Measurements from ENCODE around the gene MRPL27.

The MRPL27 gene

GRCh38 chr17:50382931-50383330 is 9.9 kb upstream of the MRPL27 start:
- no peak for DNase-seq

GRCh38 chr17:50381920-50382319 is 8.9 kb upstream of the MRPL27 start:
- no peak for DNase-seq

- DNase-seq = no peak
These were observed 8.4 kb upstream of the MRPL27 start for GRCh38 chr17:50381260-50381815.

GRCh38 chr17:50380369-50381259 is 7.6 kb upstream of the MRPL27 start:
- no peak for DNase-seq

- no peak for DNase-seq
These were observed 6.6 kb upstream of the MRPL27 start for GRCh38 chr17:50379351-50380132.

GRCh38 chr17:50375858-50376538 is 3.0 kb upstream of the MRPL27 start:
- DNase-seq = no peak

GRCh38 chr17:50373705-50374104 is 721 bp upstream of the MRPL27 start:
- DNase-seq = no peak

- no peak for DNase-seq
These were observed 694 bp downstream of the MRPL27 start for GRCh38 chr17:50372222-50372757.

GRCh38 chr17:50371526-50371925 is 1.5 kb downstream of the MRPL27 start:
- no peak for DNase-seq

- no peak for DNase-seq
These were observed 2.9 kb downstream of the MRPL27 start for GRCh38 chr17:50370052-50370451.

- no peak for DNase-seq
These were observed 5.6 kb downstream of the MRPL27 start for GRCh38 chr17:50367401-50367800.

- DNase-seq = no peak
These were observed 7.2 kb downstream of the MRPL27 start for GRCh38 chr17:50365649-50366393.

GRCh38 chr17:50365165-50365564 is 7.8 kb downstream of the MRPL27 start:
- no peak for DNase-seq

- DNase-seq = no peak
These were observed 8.3 kb downstream of the MRPL27 start for GRCh38 chr17:50364715-50365114.

GRCh38 chr17:50364061-50364458 is 8.9 kb downstream of the MRPL27 start:
- DNase-seq = no peak

- no peak for DNase-seq
These were observed 9.5 kb downstream of the MRPL27 start for GRCh38 chr17:50363217-50364060.

- no peak for DNase-seq
These were observed 10.3 kb downstream of the MRPL27 start for GRCh38 chr17:50362661-50363060.

GRCh38 chr17:50361561-50362480 is 11.2 kb downstream of the MRPL27 start:
- DNase-seq = peak; percentile 40

GRCh38 chr17:50360486-50361115 is 12.4 kb downstream of the MRPL27 start:
- no peak for DNase-seq

All from activated T-cell treated with anti-CD3 and anti-CD28 coated beads for 4 hours (primary cell).